K562 (cell line): ENCODE measurements around the gene DST. TPM values are rescaled to one million over a fixed set of nuclear protein-coding genes. Genes with fewer than 3 reads are reported as not detected.
A peak's percentile ranks its signal among the peaks of the same experiment; 100 is the strongest.

Source experiments
- ATAC-seq: fragments of 200-7000 bp; cut with Tn5 transposase; 3 replicates; pipeline ENCODE4 v1.9.1; 2020; ENCODE audit warnings: moderate library complexity
- BruUV-seq: library from RNA; stranded (reverse); fragments of 400-500 nt; replicated peaks from 2 replicates; lab custom pipeline; 2021; lab: Mats Ljungman, UMichigan
- CTCF ChIA-PET: fragments of 300-600 bp; formaldehyde crosslinking; extraction: SDS; loops from one replicate; lab custom pipeline; 2021; ENCODE audit warnings: low intra/inter-chr PET ratio; lab: Yijun Ruan, JAX
- POLR2A ChIA-PET: fragments of 300-600, 350-650 bp; sonication (Branson Sonifier 250); formaldehyde crosslinking; extraction: SDS; loops from one replicate; lab custom pipeline; 2021; ENCODE audit warnings: antibody characterized with exemption, inconsistent platforms; lab: Yijun Ruan, JAX
- DNase-seq, 4 experiments: peaks; one replicate each; pipeline versions ENCODE4 v3.0.0 to v3.0.0-alpha.2; 2011 to 2018; ENCODE audit warnings: low spot score in 3 of 4, mixed read lengths in 3 of 4; ENCODE audit errors: extremely low read depth in 1 of 4
- FAIRE-seq: peaks from 2 replicates; lab custom pipeline; 2011; peaks lifted over from hg19 to GRCh38; lab: Jason Lieb, UNC
- H2AFZ ChIP-seq: 2 replicates; pipeline ENCODE4 v1.6.0; 2011; ENCODE audit warnings: low read depth, low read length, control low read depth, inconsistent platforms
- H3K27ac ChIP-seq: fragments of 200-600 bp; 3 replicates; pipeline ENCODE4 v1.8.0; 2011; ENCODE audit warnings: low read depth, mild to moderate bottlenecking, control low read depth, inconsistent platforms, low read length, moderate library complexity, mixed read lengths; ENCODE audit errors: extremely low read depth
- H3K27me3 ChIP-seq, 2 experiments: fragments of 300-600 bp in 1 of 2; 2 replicates in 1 of 2; 3 replicates in 1 of 2; pipeline versions ENCODE4 v1.6.0 to v1.8.0; 2011; ENCODE audit warnings: inconsistent platforms in 2 of 2, low read length in 2 of 2, mild to moderate bottlenecking in 1 of 2, mixed read lengths in 1 of 2, moderate library complexity in 1 of 2; ENCODE audit not compliant: control insufficient read depth in 2 of 2, insufficient read depth in 2 of 2
- H3K36me3 ChIP-seq: fragments of 300-600 bp; 3 replicates; pipeline ENCODE4 v1.8.0; 2011; ENCODE audit warnings: mild to moderate bottlenecking, low read length, inconsistent platforms; ENCODE audit not compliant: control insufficient read depth, insufficient read depth
- H3K4me1 ChIP-seq, 2 experiments: fragments of 200-600 bp in 1 of 2; replicated peaks in 1 of 2; 2 replicates in 1 of 2; 3 replicates in 1 of 2; pipeline versions ENCODE4 v1.5.1 to v1.8.0; 2011; ENCODE audit warnings: inconsistent platforms in 2 of 2, low read length in 2 of 2, mild to moderate bottlenecking in 1 of 2, mixed read lengths in 1 of 2, moderate library complexity in 1 of 2; ENCODE audit not compliant: control insufficient read depth in 2 of 2, insufficient read depth in 2 of 2
- H3K4me2 ChIP-seq: 2 replicates; pipeline ENCODE4 v1.6.1; 2011; ENCODE audit warnings: low read length, control low read depth, inconsistent platforms, mixed read lengths; ENCODE audit not compliant: insufficient read depth
- H3K4me3 ChIP-seq: fragments of 200-600 bp; sonication (generic), shearing (Covaris generic); 2 replicates; pipeline ENCODE4 v1.5.1; 2016; ENCODE audit warnings: control low read depth, inconsistent platforms
- H3K79me2 ChIP-seq: fragments of 200-600 bp; 3 replicates; pipeline ENCODE4 v1.8.0; 2011; ENCODE audit warnings: low read length, inconsistent platforms; ENCODE audit not compliant: control insufficient read depth, insufficient read depth
- H3K9ac ChIP-seq, 2 experiments: 2 replicates each; pipeline versions ENCODE4 v1.6.0 to v1.6.1; 2011; ENCODE audit warnings: low read depth in 2 of 2, low read length in 2 of 2, control low read depth in 1 of 2, inconsistent platforms in 1 of 2, mild to moderate bottlenecking in 1 of 2, mixed read lengths in 1 of 2; ENCODE audit not compliant: insufficient read depth in 1 of 2
- H3K9me1 ChIP-seq: one replicate; pipeline ENCODE4 v1.6.0; 2011; ENCODE audit warnings: inconsistent platforms, mild to moderate bottlenecking, low read length, moderate library complexity; ENCODE audit not compliant: control insufficient read depth, insufficient read depth
- H3K9me3 ChIP-seq: replicated peaks from 2 replicates; pipeline ENCODE4 v1.5.1; 2011; ENCODE audit warnings: low read depth, low read length, inconsistent platforms; ENCODE audit not compliant: control insufficient read depth, insufficient read depth
- H4K20me1 ChIP-seq: replicated peaks from 2 replicates; pipeline ENCODE4 v1.6.1; 2011; ENCODE audit warnings: low read length, inconsistent platforms, mixed read lengths; ENCODE audit not compliant: control insufficient read depth, insufficient read depth
- CHCHD3 ChIP-seq: fragments of 250-450 bp; sonication (Bioruptor Pico); IDR thresholded peaks from 2 replicates; pipeline ENCODE4 v2.1.2; 2022; ENCODE audit warnings: mild to moderate bottlenecking
- CTBP1 ChIP-seq: fragments of 450-650 bp; IDR thresholded peaks from 2 replicates; pipeline ENCODE4 v1.6.1; 2016; ENCODE audit warnings: borderline replicate concordance
- CXXC5 ChIP-seq: fragments of 250-450 bp; sonication (Bioruptor Pico); IDR thresholded peaks from 2 replicates; pipeline ENCODE4 v1.8.0; 2022; ENCODE audit warnings: inconsistent platforms, mild to moderate bottlenecking, moderate library complexity
- JUND ChIP-seq, 2 experiments: IDR thresholded peaks; 2 replicates in 1 of 2; 3 replicates in 1 of 2; pipeline ENCODE4 v1.6.1; 2011; ENCODE audit warnings: borderline replicate concordance in 2 of 2, low read depth in 2 of 2, low read length in 2 of 2, improper control_type of control experiment in 1 of 2, missing biosample characterization in 1 of 2, missing genetic modification characterization in 1 of 2, missing genetic modification reagents in 1 of 2
- MYC ChIP-seq, 2 experiments: fragments of 250-450 bp in 1 of 2; sonication (Bioruptor Pico) in 1 of 2; IDR thresholded peaks; 2 replicates each; pipeline versions ENCODE4 v1.5.1 to v1.6.1; 2012 to 2021; ENCODE audit warnings: low read depth in 2 of 2, borderline replicate concordance in 1 of 2, improper control_type of control experiment in 1 of 2, low read length in 1 of 2, mild to moderate bottlenecking in 1 of 2, moderate library complexity in 1 of 2
- MYNN ChIP-seq, 2 experiments: sonication (generic); formaldehyde crosslinking in 1 of 2; IDR thresholded peaks; 2 replicates each; pipeline versions ENCODE4 v1.5.0 to v1.6.1; 2016 to 2020; ENCODE audit warnings: antibody characterized with exemption in 1 of 2, missing genetic modification reagents in 1 of 2
- NEUROD1 ChIP-seq: fragments of 150-350 bp; IDR thresholded peaks from 2 replicates; pipeline ENCODE4 v1.6.1; 2014; ENCODE audit warnings: borderline replicate concordance, low read length, low read depth; ENCODE audit not compliant: partially characterized antibody
- NR1H2 ChIP-seq: sonication (generic); formaldehyde crosslinking; IDR thresholded peaks from 2 replicates; pipeline ENCODE4 v1.4.0; 2020; ENCODE audit warnings: mild to moderate bottlenecking, missing genetic modification reagents
- POLR2AphosphoS5 ChIP-seq: IDR thresholded peaks from 2 replicates; pipeline ENCODE4 v1.6.1; 2011; ENCODE audit warnings: mild to moderate bottlenecking, low read depth, low read length, moderate library complexity; ENCODE audit not compliant: control insufficient read depth, insufficient read depth
- SMAD4 ChIP-seq: fragments of 250-450 bp; sonication (Bioruptor Pico); conservative IDR thresholded peaks from 2 replicates; pipeline ENCODE4 v1.8.0; 2021; ENCODE audit warnings: inconsistent platforms, mild to moderate bottlenecking, moderate library complexity
- SRF ChIP-seq, 2 experiments: fragments of 250-450, 450-650 bp in 1 of 2; sonication (Bioruptor Pico) in 1 of 2; sonication (generic) in 1 of 2; formaldehyde crosslinking; IDR thresholded peaks; 2 replicates each; pipeline versions ENCODE4 v1.5.0 to v1.5.1; 2020 to 2022; ENCODE audit warnings: mild to moderate bottlenecking in 1 of 2, missing genetic modification reagents in 1 of 2
- TAL1 ChIP-seq: fragments of 450-650 bp; IDR thresholded peaks from 2 replicates; pipeline ENCODE4 v1.6.1; 2016; ENCODE audit warnings: mild to moderate bottlenecking
- ZBED1 ChIP-seq: IDR thresholded peaks from 2 replicates; pipeline ENCODE4 v1.6.1; 2014
- ZMIZ1 ChIP-seq, 2 experiments: fragments of 150-350 bp in 1 of 2; IDR thresholded peaks; 2 replicates each; pipeline ENCODE4 v1.6.1; 2012 to 2016; ENCODE audit warnings: low read depth in 2 of 2, low read length in 2 of 2, mild to moderate bottlenecking in 1 of 2, moderate library complexity in 1 of 2
- ZNF639 ChIP-seq, 2 experiments: fragments of 200-800 bp in 1 of 2; sonication (Bioruptor generic) in 1 of 2; sonication (generic) in 1 of 2; formaldehyde crosslinking in 1 of 2; IDR thresholded peaks in 1 of 2; conservative IDR thresholded peaks in 1 of 2; 2 replicates each; pipeline versions ENCODE4 v1.5.0 to v1.6.1; 2016 to 2020; ENCODE audit warnings: missing compliant biosample characterization in 1 of 2, missing genetic modification characterization in 1 of 2, missing genetic modification reagents in 1 of 2
- WGBS: fragments of 100-300 bp; shearing (Covaris generic); methylation state at CpG from one replicate; pipeline ENCODE4 v1.1.6; 2016; ENCODE audit warnings: low coverage, mixed read lengths; ENCODE audit not compliant: insufficient coverage; ENCODE audit errors: missing lambda C conversion rate; 5-methylcytosine and 5-hydroxymethylcytosine counted together
- in situ Hi-C: fragments of 300-500 bp; cut with MboI; formaldehyde crosslinking; loops from 4 replicates; pipeline ENCODE4 v1.15.0; 2018; ENCODE audit warnings: inconsistent platforms, mixed read lengths
- intact Hi-C: fragments of 100-400 bp; cut with micrococcal nuclease; formaldehyde crosslinking; loops from 2 replicates; pipeline ENCODE4 v1.14.2; 2022
- polyA plus RNA-seq, 8 experiments: library from polyadenylated mRNA; depleted of rRNA in 4 of 8; stranded (reverse) in 5 of 8; unstranded in 3 of 8; fragments of >200 nt; fragmentation: Nextera tagmentation in 2 of 8; fragmentation: Illumina TruSeq in 1 of 8; extraction: Ambion mirVana in 2 of 8; extraction: Trizol in 1 of 8; gene quantifications; 2 replicates each; pipeline versions ENCODE4 v1.2.1 to v1.2.3, GENCODE V29; 2011 to 2014; ENCODE audit warnings: inconsistent platforms in 1 of 8, missing spikeins in 1 of 8
- total RNA-seq, 7 experiments: library from RNA; depleted of rRNA in 6 of 7; stranded (reverse); fragments of >200 nt in 6 of 7; fragmentation: Illumina TruSeq in 2 of 7; extraction: Trizol in 2 of 7; gene quantifications; 2 replicates each; pipeline versions ENCODE4 v1.2.1 to v1.2.3, GENCODE V29; 2011 to 2021; ENCODE audit warnings: low replicate concordance in 1 of 7

The DST gene
- total and polyA plus RNA-seq, 9 of the 15 experiments (the other 6 are each of a cell fraction or from before 2014, with no cell fraction given): 5.2 to 21.9 (median 13.3) TPM

- Histone ChIP-seq H3K9me3 (no peaks in the 10 kb centered on the region), H3K4me2 (peak overlapping the region; percentile 32; the same call in 1 of the 2 replicates), H3K9ac (no peak overlapping the region), H2AFZ (no peak overlapping the region), H4K20me1 (no peaks in the 10 kb centered on the region), H3K79me2 (no peaks in the 10 kb centered on the region), H3K27ac (no peak overlapping the region), H3K9me1 (no peaks in the 10 kb centered on the region), H3K27me3 (no peaks in the 10 kb centered on the region), H3K4me3 (no peak overlapping the region), H3K36me3 (peaks cover 3% of the 10 kb centered on the region; the same call in 1 of the 3 replicates), H3K4me1 (peaks cover 0 to 20% of the 10 kb centered on the region in 2 experiments; a peak in 3 of 5 replicates)
- 7% methylated on average over 3 of the region's 3 CpGs for WGBS
- FAIRE-seq (peak; percentile 85), DNase-seq (peak; percentile 29 to 75 (median 49)), ATAC-seq (peak; percentile 80)
- BruUV-seq: no TSS peak
- POLR2A ChIA-PET: interaction anchor here (1.0 to 1.4 kb wide), 2 partner anchors 9 to 28 kb away, joined by 3 to 5 read pairs; no protein-coding TSS in a partner anchor
- intact Hi-C loops (no loop called here), in situ Hi-C loops (no loop called here)
- CTCF ChIA-PET: no interaction called here
- TF ChIP-seq ZBED1 (no peak), CXXC5 (CRISPR knock-in tag) (peak; percentile 78), CHCHD3 (CRISPR knock-in tag) (no peak), JUND (IDR thresholded peaks at IDR 0.05; ENCODE audit: borderline replicate concordance, low read depth, low read length) (peak; percentile 28; the same call in 1 of the 2 replicates), JUND (tag; IDR thresholded peaks at IDR 0.05; ENCODE audit: borderline replicate concordance, low read depth, low read length) (no peak; the same call in 2 of the 3 replicates), NEUROD1 (no peak), SMAD4 (CRISPR knock-in tag) (peak; percentile 75), TAL1 (peak; percentile 89), MYNN (IDR thresholded peaks at IDR 0.05) (peak; percentile 54; the same call in 1 of the 2 replicates), MYNN (CRISPR knock-in tag; IDR thresholded peaks at IDR 0.05) (no peak), SRF (CRISPR knock-in tag; IDR thresholded peaks at IDR 0.05) (no peak), ZNF639 (CRISPR knock-in tag; conservative IDR thresholded peaks at IDR 0.05 in 1 of 2, IDR thresholded peaks at IDR 0.05 in 1 of 2) (no peak), NR1H2 (no peak), MYC (IDR thresholded peaks at IDR 0.05; ENCODE audit: low read depth, low read length) (0 out of 2 replicates have a peak, but pooled peaks have one; percentile 17), MYC (CRISPR knock-in tag; IDR thresholded peaks at IDR 0.05; ENCODE audit: borderline replicate concordance, low read depth) (no peak), POLR2AphosphoS5 (peak; percentile 81), CTBP1 (no peak; the same call in 1 of the 2 replicates), ZMIZ1 (IDR thresholded peaks at IDR 0.05; ENCODE audit: low read depth in 2 of 2, low read length in 2 of 2) (0 out of 4 replicates have a peak, but pooled peaks of 1 of the 2 experiments have one; percentile 27)
These were observed 131.6 kb downstream of the DST start for GRCh38 chr6:56510984-56511531.
